MM.1S (cell line): ENCODE measurements around the gene HOXC9.

Experiments
- DNase-seq: peaks from one replicate; pipeline ENCODE4 v3.0.0-alpha.2; 2015
- H2AFZ ChIP-seq: fragments of 300-600 bp; sonication (generic); 2 replicates; pipeline ENCODE4 v1.6.0; 2016; ENCODE audit warnings: antibody characterized with exemption, low read length
- H3F3A ChIP-seq: fragments of 300-600 bp; sonication (generic); 2 replicates; pipeline ENCODE4 v1.6.1; 2016; ENCODE audit warnings: mild to moderate bottlenecking, antibody characterized with exemption, low read length, moderate library complexity, mixed read lengths; ENCODE audit not compliant: insufficient read depth
- H3K27ac ChIP-seq: fragments of 300-600 bp; sonication (generic); 2 replicates; pipeline ENCODE4 v1.5.1; 2016; ENCODE audit warnings: mild to moderate bottlenecking, low read length
- H3K27me3 ChIP-seq: fragments of 300-600 bp; sonication (generic); replicated peaks from 2 replicates; pipeline ENCODE4 v1.6.0; 2016; ENCODE audit warnings: low read length; ENCODE audit not compliant: insufficient read depth
- H3K36me3 ChIP-seq: fragments of 300-600 bp; sonication (generic); replicated peaks from 2 replicates; pipeline ENCODE4 v1.6.1; 2016; ENCODE audit warnings: mild to moderate bottlenecking, low read length, mixed read lengths; ENCODE audit not compliant: insufficient read depth
- H3K4me1 ChIP-seq: fragments of 300-600 bp; sonication (generic); 2 replicates; pipeline ENCODE4 v1.6.1; 2016; ENCODE audit warnings: low read length, mixed read lengths
- H3K4me2 ChIP-seq: fragments of 300-600 bp; sonication (generic); 2 replicates; pipeline ENCODE4 v1.6.0; 2016; ENCODE audit warnings: low read depth, low read length
- H3K4me3 ChIP-seq: fragments of 300-600 bp; sonication (generic); 2 replicates; pipeline ENCODE4 v1.5.1; 2016; ENCODE audit warnings: low read length, mixed read lengths
- H3K79me2 ChIP-seq: fragments of 300-600 bp; sonication (generic); 2 replicates; pipeline ENCODE4 v1.6.1; 2016; ENCODE audit warnings: mixed run types, low read length, mixed read lengths
- H3K9ac ChIP-seq: fragments of 300-600 bp; sonication (generic); 2 replicates; pipeline ENCODE4 v1.6.1; 2016; ENCODE audit warnings: low read length, mixed read lengths
- H3K9me2 ChIP-seq: fragments of 300-600 bp; sonication (generic); replicated peaks from 2 replicates; pipeline ENCODE4 v1.6.1; 2016; ENCODE audit warnings: mild to moderate bottlenecking, low read length, mixed read lengths; ENCODE audit not compliant: insufficient read depth
- H3K9me3 ChIP-seq: fragments of 300-600 bp; sonication (generic); replicated peaks from 2 replicates; pipeline ENCODE4 v1.6.1; 2016; ENCODE audit warnings: mild to moderate bottlenecking, low read length, mixed read lengths; ENCODE audit not compliant: insufficient read depth
- H4K20me1 ChIP-seq: fragments of 300-600 bp; sonication (generic); 2 replicates; pipeline ENCODE4 v1.6.1; 2016; ENCODE audit warnings: mild to moderate bottlenecking, low read length, moderate library complexity, mixed read lengths; ENCODE audit not compliant: insufficient read depth
- EZH2 ChIP-seq: fragments of 300-600 bp; sonication (generic); optimal IDR thresholded peaks from 2 replicates; pipeline ENCODE3; 2017; ENCODE audit warnings: low read depth, mild to moderate bottlenecking, antibody characterized with exemption, low read length, mixed read lengths
- EZH2phosphoT487 ChIP-seq: fragments of 300-600 bp; sonication (generic); IDR thresholded peaks from 2 replicates; pipeline ENCODE4 v1.6.1; 2018; ENCODE audit warnings: antibody characterized with exemption, low read length
- TF ChIP-seq, protein P1 (sequence below): fragments of 300-600 bp; sonication (generic); IDR thresholded peaks from 2 replicates; pipeline ENCODE4 v1.5.1; 2016; ENCODE audit warnings: antibody characterized with exemption, low read length, mixed read lengths

Gene HOXC9

DNA sequence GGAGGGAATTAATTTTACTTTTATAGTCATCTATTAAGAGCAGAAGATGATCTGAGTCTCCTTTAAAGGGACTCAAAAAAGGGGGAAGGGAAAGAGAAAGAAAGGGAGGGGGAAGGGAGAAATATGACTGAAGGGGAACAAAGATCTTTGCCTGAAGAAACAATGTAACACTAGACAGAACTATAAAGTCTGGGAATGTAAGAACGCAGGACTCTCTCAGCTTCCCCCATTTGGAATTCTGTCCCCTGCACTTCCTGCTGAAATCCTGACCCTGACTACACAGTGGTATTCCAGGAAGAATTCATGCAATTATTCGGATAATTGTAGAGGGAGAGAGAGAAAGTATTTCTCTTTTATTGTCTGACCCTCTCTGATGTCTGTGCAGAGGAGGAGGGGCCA, 35.6 kb upstream of the HOXC9 start:
- Histone ChIP-seq H3K9ac (no peak overlapping the region), H3K9me3 (no peaks in the 10 kb centered on the region), H3K4me3 (no peak overlapping the region), H2AFZ (no peak overlapping the region), H3K27ac (no peak overlapping the region), H3K79me2 (no peaks in the 10 kb centered on the region), H4K20me1 (no peaks in the 10 kb centered on the region), H3K9me2 (no peaks in the 10 kb centered on the region), H3F3A (no peaks in the 10 kb centered on the region), H3K4me2 (no peak overlapping the region; the same call in 1 of the 2 replicates), H3K27me3 (peaks cover 100% of the 10 kb centered on the region), H3K4me1 (no peaks in the 10 kb centered on the region), H3K36me3 (no peaks in the 10 kb centered on the region)
- TF ChIP-seq EZH2 = no peak
- 0 out of 2 replicates have a peak, but pooled peaks have one; percentile 14 for TF ChIP-seq EZH2phosphoT487
- no peak for DNase-seq

DNA sequence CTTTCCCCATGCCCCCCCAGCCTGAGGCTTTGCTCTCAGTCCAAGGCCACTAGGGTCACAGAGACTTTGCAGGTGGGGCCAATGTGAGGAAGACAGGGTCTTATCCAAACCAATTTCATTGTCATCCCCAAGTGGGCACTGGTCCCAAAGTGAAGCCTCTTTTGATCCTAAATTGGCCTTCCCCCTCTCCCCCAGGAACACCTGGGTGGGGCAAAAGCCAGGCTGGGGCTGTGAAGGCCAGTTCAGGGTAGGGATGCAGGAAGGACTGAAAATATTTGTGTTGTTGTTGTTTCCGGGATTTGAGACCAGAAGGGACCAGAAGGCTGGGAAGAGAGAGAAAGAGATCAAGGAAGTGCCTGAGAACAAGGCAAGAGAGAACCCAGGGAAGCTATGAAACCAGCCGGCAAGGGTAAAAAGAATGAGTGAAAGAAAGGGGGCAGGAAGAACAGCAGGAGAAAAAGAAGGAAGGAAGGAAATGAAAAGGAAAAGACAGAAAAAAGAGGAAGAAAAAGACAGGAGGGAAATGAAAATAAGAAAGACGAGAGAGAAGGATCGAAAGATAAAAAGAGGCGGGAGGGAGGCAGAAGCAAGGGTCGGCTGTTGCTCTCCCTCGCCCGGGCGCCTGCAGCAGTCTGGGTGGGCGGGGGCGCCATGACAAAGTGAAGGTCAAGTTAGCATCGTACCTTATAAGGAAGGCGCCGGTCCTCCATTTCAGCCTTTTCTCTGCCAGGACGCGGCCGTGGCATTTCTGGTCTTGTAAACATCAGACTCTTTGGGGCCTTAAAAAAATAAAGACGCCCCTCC, 34.5 kb upstream of the HOXC9 start:
- H3K27ac ChIP-seq = no peak overlapping the region
- DNase-seq = no peak
- H3K9ac ChIP-seq = no peak overlapping the region
- H2AFZ ChIP-seq = no peak overlapping the region
- H4K20me1 ChIP-seq = no peaks in the 10 kb centered on the region
- TF ChIP-seq EZH2phosphoT487 (no peak), EZH2 (no peak)
- TF ChIP-seq, protein P1, sequence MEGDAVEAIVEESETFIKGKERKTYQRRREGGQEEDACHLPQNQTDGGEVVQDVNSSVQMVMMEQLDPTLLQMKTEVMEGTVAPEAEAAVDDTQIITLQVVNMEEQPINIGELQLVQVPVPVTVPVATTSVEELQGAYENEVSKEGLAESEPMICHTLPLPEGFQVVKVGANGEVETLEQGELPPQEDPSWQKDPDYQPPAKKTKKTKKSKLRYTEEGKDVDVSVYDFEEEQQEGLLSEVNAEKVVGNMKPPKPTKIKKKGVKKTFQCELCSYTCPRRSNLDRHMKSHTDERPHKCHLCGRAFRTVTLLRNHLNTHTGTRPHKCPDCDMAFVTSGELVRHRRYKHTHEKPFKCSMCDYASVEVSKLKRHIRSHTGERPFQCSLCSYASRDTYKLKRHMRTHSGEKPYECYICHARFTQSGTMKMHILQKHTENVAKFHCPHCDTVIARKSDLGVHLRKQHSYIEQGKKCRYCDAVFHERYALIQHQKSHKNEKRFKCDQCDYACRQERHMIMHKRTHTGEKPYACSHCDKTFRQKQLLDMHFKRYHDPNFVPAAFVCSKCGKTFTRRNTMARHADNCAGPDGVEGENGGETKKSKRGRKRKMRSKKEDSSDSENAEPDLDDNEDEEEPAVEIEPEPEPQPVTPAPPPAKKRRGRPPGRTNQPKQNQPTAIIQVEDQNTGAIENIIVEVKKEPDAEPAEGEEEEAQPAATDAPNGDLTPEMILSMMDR = no peak
- H3K27me3 ChIP-seq = peaks cover 100% of the 10 kb centered on the region
- H3K9me2 ChIP-seq = no peaks in the 10 kb centered on the region
- H3K4me2 ChIP-seq = no peak overlapping the region
- H3K4me1 ChIP-seq = no peaks in the 10 kb centered on the region
- no peaks in the 10 kb centered on the region for H3K36me3 ChIP-seq
- H3K4me3 ChIP-seq = no peak overlapping the region
- H3K9me3 ChIP-seq = no peaks in the 10 kb centered on the region
- H3F3A ChIP-seq = no peaks in the 10 kb centered on the region
- no peaks in the 10 kb centered on the region for H3K79me2 ChIP-seq

DNA sequence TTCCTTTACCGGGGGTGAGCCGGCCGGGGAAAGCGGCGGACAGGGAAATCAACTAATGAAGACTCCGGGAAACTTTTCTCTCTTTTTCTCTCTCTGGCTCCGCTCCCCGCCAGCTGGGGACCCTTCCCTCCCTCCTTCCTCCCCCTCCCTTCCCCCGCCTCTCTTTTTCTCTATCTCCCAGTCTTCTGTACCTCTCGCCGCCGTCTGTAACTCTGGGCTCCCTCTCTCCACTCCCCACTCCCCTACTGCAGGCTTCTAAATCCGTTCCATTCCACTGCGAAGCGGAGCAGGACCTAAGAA, 33.9 kb upstream of the HOXC9 start:
- no peak overlapping the region for H3K4me2 ChIP-seq
- no peak for DNase-seq
- no peak overlapping the region for H3K9ac ChIP-seq
- H3K4me1 ChIP-seq = no peaks in the 10 kb centered on the region
- H3K27ac ChIP-seq = no peak overlapping the region
- TF ChIP-seq, protein P1 = no peak
- TF ChIP-seq EZH2 = no peak
- TF ChIP-seq EZH2phosphoT487 = no peak
- no peaks in the 10 kb centered on the region for H4K20me1 ChIP-seq
- no peaks in the 10 kb centered on the region for H3K9me2 ChIP-seq
- no peaks in the 10 kb centered on the region for H3K79me2 ChIP-seq
- H3K4me3 ChIP-seq = no peak overlapping the region
- no peaks in the 10 kb centered on the region for H3K9me3 ChIP-seq
- H3K27me3 ChIP-seq = peaks cover 100% of the 10 kb centered on the region
- H2AFZ ChIP-seq = no peak overlapping the region
- H3F3A ChIP-seq = no peaks in the 10 kb centered on the region
- H3K36me3 ChIP-seq = no peaks in the 10 kb centered on the region

DNA sequence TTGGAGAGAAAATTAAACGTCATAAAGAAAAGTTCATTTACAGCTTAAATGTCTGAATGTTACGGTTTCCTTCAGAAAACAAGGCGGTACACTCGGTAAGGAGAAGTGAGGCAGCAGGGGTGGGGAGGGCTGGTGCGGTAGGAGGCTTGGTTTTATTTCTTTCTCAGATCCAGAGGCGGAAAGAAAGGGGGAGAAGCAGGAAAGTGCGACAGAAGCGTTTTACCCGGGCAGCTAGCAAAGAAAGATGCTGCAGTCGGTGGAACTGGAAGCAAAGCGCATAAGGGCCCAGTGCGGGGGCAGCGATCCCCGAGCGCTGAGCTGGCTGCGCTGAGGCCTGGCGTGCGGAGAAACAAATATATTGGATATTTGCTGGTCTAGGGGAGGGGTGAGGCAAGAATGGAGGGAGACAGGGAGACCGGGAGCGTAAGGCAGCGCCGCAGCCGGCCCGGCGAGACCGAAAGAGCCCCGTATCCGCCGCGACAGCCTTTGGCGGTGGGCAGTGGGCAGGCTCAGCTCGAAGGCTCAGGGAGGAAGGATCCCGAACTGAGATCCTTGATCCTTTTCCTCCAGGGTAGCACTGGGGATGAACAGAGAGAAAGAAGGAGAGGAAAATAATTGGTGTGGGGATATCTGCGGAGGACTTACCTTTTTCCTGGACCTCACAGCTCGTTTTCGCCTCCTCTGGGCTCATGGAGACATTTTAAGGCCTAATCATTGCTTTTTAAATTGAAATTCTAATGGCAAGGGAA, 33.4 kb upstream of the HOXC9 start:
- H3K4me3 ChIP-seq = no peak overlapping the region
- TF ChIP-seq, protein P1 = no peak
- TF ChIP-seq EZH2phosphoT487 (no peak), EZH2 (no peak)
- H4K20me1 ChIP-seq = no peaks in the 10 kb centered on the region
- no peaks in the 10 kb centered on the region for H3K4me1 ChIP-seq
- H3F3A ChIP-seq = no peaks in the 10 kb centered on the region
- no peak overlapping the region for H3K27ac ChIP-seq
- no peak overlapping the region for H3K9ac ChIP-seq
- H2AFZ ChIP-seq = no peak overlapping the region
- H3K4me2 ChIP-seq = no peak overlapping the region
- DNase-seq = no peak
- no peaks in the 10 kb centered on the region for H3K9me2 ChIP-seq
- peaks cover 100% of the 10 kb centered on the region for H3K27me3 ChIP-seq
- H3K79me2 ChIP-seq = no peaks in the 10 kb centered on the region
- H3K36me3 ChIP-seq = no peaks in the 10 kb centered on the region
- no peaks in the 10 kb centered on the region for H3K9me3 ChIP-seq
